ENCODE measurements around the gene BIN1.
"Not testable (repeated sequence)": the region's sequence is repeated elsewhere in the genome, so short reads cannot be mapped to it uniquely, and the experiment has no call there.

Gene BIN1

GRCh38 chr2:127029350-127030051 lies 77.5 kb downstream of the BIN1 start:
- no peak for DNase-seq (ENCODE audit: low spot score)
- no peak overlapping the region for H3K27ac ChIP-seq
- POLR2A ChIA-PET (ENCODE audit: low non-redundant PET), result no interaction called here
- no peak for TF ChIP-seq CTCF (conservative IDR thresholded peaks at IDR 0.05; ENCODE audit: low read depth)
- CTCF ChIA-PET, result no interaction called here

DNA sequence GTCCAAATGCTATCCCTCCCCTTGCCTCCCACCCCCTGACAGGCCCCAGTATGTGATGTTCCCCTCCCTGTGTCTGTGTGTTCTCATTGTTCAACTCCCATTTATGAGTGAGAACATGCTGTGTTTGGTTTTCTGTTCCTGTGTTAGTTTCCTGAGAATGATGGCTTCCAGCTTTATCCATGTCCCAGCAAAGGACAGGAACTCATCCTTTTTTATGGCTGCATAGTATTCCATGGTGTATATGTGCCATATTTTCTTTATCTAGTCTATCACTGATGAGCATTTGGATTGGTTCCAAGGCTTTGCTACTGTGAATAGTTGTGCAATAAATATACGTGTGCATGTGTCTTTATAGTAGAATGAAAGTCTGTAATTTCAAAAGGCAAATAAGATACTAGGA lies 78.2 kb downstream of the BIN1 start:
- CTCF ChIA-PET; POLR2A ChIA-PET (ENCODE audit: low non-redundant PET); H3K27ac ChIP-seq; DNase-seq (ENCODE audit: low spot score): not testable (repeated sequence)

DNA sequence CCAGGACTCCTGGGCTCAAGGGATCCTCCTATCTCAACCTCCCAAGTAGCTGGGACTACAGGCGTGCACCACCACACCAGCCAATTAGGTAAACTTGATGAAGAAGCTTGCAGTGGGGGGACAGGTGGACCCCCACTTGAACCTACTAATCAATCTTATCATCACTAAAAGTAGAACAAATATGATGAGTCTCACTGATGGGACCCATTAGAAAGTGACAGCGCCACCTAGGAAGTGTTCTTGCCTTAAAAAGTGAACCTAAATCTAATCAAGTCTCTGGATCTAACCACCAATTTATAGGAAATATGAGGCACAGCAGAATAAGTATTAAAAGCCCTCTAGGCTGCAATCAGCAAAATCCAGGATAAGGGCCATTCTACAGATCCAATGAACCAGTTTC lies 79.2 kb downstream of the BIN1 start:
- ChIA-PET POLR2A (ENCODE audit: low non-redundant PET) (no interaction called here), CTCF (interaction anchor here (0.6 kb wide), 1 partner anchor 170 kb away, joined by 4 read pairs; no protein-coding TSS in a partner anchor)
- H3K27ac ChIP-seq, result no peak overlapping the region
- no peak for DNase-seq (ENCODE audit: low spot score)
- TF ChIP-seq CTCF (conservative IDR thresholded peaks at IDR 0.05; ENCODE audit: low read depth), result no peak

DNA sequence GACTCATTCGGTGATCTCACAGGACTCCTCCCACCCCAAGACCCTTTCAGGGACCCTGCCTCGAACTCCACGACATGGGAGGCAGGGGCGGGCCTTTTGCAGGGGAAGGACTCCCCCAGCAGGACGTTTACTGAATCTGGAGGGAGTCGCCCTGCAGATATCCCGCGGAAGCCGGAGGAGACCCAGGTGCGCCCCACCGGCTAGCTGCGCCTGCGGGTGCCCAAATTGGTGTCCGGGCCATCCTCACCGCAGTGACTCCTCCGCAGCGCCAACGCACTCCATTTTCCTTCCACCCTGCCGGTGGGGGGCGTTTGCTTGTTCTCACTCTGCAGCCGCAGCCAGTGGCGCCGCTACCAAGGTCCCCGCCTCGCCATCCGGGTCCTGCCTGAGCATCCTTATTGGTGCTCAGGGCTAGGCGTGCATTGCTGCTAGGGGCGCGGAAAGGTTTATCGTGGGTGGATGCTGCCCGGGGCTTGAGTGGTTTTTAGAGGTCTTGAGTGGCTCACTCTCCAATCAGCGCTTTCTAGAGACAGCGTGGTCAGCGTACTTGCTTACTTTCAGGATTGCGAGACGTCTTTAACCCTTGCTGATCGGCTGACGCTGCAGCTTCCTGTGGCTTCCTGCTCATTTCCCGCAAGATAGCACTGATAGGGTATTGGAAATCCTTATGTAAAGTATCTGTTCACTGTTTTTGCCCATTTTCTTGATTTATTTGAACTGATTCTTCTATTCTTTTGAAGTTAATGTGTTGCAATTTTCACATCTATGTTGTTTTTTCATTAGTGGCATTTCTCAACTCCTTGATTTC lies 81.4 kb downstream of the BIN1 start:
- ChIA-PET POLR2A (ENCODE audit: low non-redundant PET) (interaction anchor here (0.5 kb wide), 1 partner anchor 13 kb away, joined by 5 read pairs; no protein-coding TSS in a partner anchor), CTCF (interaction anchor here (0.5 to 1.2 kb wide), 2 partner anchors 16 to 34 kb away, joined by 4 to 6 read pairs; no protein-coding TSS in a partner anchor)
- DNase-seq (ENCODE audit: low spot score), result peak; percentile 45
- TF ChIP-seq CTCF (conservative IDR thresholded peaks at IDR 0.05; ENCODE audit: low read depth), result peak; percentile 40
- H3K27ac ChIP-seq, result no peak overlapping the region

GRCh38 chr2:127024769-127025358 lies 82.1 kb downstream of the BIN1 start:
- DNase-seq (ENCODE audit: low spot score), result no peak
- H3K27ac ChIP-seq, result no peak overlapping the region
- ChIA-PET POLR2A (ENCODE audit: low non-redundant PET) (no interaction called here), CTCF (interaction anchor here (0.5 to 1.2 kb wide), 2 partner anchors 16 to 33 kb away, joined by 4 to 6 read pairs; no protein-coding TSS in a partner anchor)
- TF ChIP-seq CTCF (conservative IDR thresholded peaks at IDR 0.05; ENCODE audit: low read depth), result no peak

DNA sequence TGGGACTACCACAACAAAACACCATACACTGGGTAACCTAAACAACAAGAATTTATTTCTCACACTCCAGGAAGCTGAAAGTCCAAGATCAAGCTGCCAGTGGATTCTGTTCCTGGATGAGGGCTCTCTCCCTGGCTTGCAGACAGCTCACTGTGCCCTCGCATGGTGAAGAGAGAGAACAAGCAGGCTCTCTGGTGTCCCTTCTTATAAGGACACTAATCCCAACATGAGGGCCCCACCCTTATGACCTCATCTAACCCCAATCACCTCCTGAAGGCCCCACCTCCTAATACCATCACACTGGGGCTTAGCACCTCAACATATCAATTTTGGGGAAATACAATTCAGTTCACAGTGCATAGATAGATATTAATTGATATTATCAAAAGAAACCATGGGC lies 83.5 kb downstream of the BIN1 start:
- POLR2A ChIA-PET (ENCODE audit: low non-redundant PET), result no interaction called here
- no peak for TF ChIP-seq CTCF (conservative IDR thresholded peaks at IDR 0.05; ENCODE audit: low read depth)
- CTCF ChIA-PET, result no interaction called here
- no peak for DNase-seq (ENCODE audit: low spot score)
- no peak overlapping the region for H3K27ac ChIP-seq
